ENCODE data around the gene TOX4.
A peak's percentile ranks its signal among the peaks of the same experiment; 100 is the strongest.
"Not testable (repeated sequence)": the region's sequence is repeated elsewhere in the genome, so short reads cannot be mapped to it uniquely, and the experiment has no call there.

The TOX4 gene
- 97.2 reads per million, percentile 82 among the genes with 10 or more reads in this experiment for total RNA-seq

- peak; percentile 93 for DNase-seq
Observed at GRCh38 chr14:21476925-21477681, at the start of gene TOX4, which contains the start of gene RAB2B. Gene TOX4, plus strand, starts transcription at chr14:21477195. Its CDS starts 84 bp downstream, at chr14:21477279. Gene RAB2B, minus strand, starts transcription at chr14:21476959. Its CDS starts 87 bp downstream, at chr14:21476872.

DNA sequence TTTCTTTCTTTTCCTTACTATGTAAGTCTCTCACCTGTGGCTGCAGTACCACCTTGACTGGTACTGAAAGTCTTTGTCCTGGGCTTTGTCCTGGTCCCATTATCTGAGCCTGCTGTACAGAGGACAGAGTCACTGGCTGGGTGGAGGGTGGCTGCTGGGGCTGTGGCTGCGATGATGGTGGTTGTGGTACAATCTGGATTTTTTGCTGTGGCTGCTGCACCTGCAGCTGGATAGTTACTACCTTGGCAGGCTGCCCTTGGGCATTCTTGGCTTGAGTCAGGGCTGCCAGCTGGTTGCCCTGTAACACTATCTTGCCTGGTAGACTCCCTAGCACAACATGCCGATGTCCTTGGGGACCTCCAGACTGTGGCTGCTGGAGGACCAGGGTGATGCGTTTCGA is 48.1 kb upstream of the TOX4 start:
- DNase-seq: no peak

- no peak for DNase-seq
Observed at GRCh38 chr14:21431126-21431525, 45.9 kb upstream of the TOX4 start.

DNA sequence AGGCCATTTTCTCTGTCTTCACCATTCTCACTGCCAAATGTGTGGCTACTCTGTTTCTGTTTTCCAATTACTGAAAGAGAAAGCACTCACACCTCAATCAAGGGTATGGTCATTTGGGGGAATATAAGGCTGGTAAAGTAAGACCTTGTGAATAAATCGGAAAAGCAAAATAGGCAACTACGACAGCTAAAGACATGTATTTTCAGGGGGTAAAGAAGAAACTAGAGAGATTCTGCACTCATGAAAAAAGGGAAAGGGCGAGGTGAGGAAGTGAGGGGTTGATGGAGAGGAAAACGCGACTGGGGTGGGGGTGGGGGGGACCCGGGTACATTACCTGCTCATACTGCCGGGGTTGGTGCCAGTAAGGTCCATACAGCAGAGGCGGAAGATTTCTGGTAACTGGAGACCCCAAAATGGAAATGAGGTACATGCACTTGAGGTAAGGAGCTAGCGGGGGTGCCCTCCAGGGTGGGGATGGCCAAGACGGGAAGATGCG is 40.4 kb upstream of the TOX4 start:
- no peak for DNase-seq

GRCh38 chr14:21437063-21437901 is 39.7 kb upstream of the TOX4 start:
- peak; percentile 100 for DNase-seq

DNA sequence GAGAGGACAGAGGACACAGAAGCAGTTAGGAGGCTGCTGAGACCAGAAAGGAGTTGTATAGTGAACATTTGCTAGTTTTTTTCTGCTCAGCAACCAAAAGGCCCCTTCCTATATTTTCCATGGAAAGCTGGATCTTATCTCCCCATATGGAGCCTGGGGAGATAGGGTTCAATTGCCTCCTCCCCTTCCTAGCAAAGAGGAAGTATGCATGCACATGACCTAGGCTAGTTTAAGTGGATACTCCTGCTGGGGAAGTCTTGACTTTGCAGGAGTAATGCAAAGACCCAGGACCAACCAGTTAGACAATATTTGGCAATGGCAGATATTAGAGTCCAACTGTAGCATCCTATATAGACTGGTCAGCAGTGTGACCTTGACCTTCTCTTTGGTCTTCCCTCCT is 36.1 kb upstream of the TOX4 start:
- no peak for DNase-seq

DNA sequence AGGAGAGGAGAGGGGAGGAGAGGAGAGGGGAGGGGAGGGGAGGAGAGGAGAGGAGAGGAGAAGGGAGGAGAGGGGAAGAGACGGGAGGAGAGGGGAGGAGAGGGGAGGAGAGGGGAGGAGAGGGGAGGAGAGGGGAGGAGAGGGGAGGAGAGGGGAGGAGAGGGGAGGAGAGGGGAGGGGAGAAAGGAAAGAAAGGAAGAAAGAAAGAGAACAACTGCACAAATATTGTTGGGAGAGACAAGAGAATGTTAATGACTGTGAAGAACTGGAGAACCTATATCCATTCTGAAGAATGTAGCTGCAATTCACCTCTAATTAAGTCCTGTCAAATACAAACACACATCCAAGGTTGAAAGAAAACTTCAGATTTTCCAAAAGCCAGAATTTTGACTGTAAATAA is 34.3 kb upstream of the TOX4 start:
- DNase-seq: not testable (repeated sequence)

DNA sequence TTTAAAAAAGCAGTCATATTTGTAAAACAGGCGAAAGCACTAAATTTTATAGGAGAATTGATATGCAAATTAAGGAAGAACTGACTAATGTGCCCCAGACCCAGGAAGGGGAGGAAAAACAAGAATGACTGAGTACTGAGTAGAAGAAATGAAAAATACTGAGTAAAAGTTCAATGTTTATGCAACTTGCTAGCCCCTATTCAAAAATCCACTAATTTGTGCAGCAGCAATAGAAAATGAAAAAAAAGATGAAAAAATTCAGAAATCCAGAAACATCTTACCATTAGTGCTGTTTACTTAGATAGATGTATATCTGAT is 27.1 kb upstream of the TOX4 start:
- DNase-seq: no peak

GRCh38 chr14:21454843-21455544 is 22.0 kb upstream of the TOX4 start:
- peak; percentile 5 for DNase-seq

DNA sequence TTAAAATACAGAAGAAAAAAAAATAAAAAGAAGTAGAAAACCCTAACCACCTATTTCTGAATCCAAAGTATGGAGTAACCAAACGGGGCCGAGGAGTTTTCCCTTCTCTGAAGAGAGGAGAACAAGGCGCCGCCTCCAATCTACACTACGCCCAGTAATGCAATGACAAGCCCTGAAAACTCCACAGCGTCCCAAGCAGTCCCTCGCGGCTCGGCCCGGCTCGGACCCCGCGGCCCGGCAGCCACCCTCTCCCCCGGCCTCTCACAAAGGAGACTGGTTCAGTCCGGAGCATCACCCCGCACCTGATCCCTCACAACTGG is 21.4 kb upstream of the TOX4 start:
- peak; percentile 4 for DNase-seq

- DNase-seq: peak; percentile 99
Observed at GRCh38 chr14:21455912-21456667, 20.9 kb upstream of the TOX4 start, which contains the start of gene CHD8. Gene CHD8, minus strand, starts transcription at chr14:21456123. Its CDS starts 24,480 bp downstream, at chr14:21431643.

GRCh38 chr14:21467616-21468015 is 9.4 kb upstream of the TOX4 start:
- DNase-seq: no peak

- no peak for DNase-seq
Observed at GRCh38 chr14:21475767-21476522, 1.1 kb upstream of the TOX4 start.

DNA sequence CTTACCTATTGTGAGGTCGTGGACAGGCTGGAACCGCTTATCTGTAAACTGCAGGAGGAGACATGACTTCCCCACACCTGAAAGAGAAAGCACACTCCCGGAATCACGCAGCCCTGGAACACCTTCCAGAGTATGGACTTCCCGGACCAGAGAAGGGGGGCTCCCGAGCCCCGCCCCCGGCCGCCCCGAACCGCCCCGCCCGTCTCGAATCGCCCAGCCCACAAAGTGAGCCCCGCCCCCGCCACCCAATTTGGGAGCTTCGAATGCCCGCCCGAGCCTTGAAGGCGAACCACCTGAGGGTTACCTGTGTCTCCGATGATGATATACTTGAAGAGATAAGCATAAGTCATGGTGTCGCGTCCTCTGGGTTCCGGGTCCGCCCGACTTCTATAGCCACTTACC is 471 bp upstream of the TOX4 start:
- DNase-seq: peak; percentile 81

DNA sequence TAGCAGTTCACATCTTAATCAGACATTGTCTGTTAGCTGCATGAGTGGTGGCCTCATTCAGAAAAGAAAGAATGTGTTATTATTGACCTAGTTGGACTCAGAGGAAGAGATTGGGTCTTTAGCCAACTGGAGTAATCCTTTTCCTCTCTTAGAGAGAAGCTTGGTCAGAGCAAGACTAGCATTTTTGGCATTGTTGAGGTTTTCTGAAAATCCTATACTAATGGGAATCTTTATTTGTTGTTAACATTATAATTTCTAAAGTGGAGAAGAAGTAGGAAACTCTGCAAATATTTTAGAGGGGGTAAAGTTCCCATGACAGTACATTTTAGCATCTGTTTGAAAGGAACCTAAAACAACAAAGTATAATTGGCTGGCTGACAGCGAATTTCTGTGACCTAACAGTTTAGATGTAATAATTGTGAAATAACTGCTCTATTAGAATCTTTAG is 9.7 kb downstream of the TOX4 start:
- no peak for DNase-seq

GRCh38 chr14:21494902-21495762 is 18.1 kb downstream of the TOX4 start:
- DNase-seq: no peak

- no peak for DNase-seq
Observed at GRCh38 chr14:21496453-21496852, 19.5 kb downstream of the TOX4 start.

DNA sequence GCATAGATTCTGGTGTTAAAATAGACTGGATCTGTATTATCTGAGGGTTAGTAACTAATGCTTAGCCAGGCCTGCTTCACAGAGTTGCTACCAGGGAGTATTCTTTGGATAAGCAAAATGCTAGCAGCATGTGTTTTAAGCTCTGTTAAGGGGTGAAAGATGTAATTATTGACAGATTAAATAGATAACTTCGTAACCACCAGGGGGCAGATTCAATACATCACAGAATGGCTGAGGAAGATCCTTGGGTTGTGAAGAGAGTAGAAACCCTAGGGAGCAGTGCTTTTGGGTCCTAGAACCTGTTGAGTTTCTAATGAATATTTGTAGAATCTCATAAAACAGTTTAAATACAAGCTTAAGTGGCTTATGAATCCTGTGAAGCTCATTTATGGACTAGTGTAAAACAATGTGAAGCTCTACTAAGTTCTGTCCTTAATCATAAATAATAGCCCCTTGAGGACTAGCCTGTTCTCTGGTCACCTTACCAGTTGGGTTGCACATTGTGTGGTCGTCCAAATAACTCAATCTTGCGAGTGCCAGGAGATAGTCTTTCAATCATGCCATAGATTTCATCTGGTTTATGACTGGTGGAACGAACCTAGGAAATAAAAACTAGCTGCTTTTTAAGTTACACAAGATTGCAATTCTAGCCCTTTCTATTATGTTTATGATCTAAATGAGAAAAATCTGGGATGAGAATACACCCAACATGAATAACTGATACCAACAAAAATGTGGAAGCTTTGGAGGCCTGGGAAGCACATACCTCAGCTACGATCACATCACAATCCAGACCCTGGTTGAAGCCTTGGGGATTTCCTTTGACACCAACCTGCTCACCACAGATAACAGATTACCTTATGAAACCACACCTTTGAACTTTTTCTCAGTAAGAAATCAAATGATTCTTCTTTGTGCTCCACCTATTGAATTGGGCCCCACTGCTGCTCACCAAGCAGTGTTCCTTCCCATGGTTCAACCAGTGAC is 21.8 kb downstream of the TOX4 start:
- DNase-seq: peak; percentile 31

GRCh38 chr14:21501568-21501967 is 24.6 kb downstream of the TOX4 start:
- DNase-seq: no peak

Measured in effector CD4-positive, alpha-beta T cell (primary cell).